ENCODE data around the gene CRAMP1. TPM values are rescaled to one million over a fixed set of nuclear protein-coding genes. Genes with fewer than 3 reads are reported as not detected.

CRAMP1 gene
- total RNA-seq, 1 donor from 2014 or later = 18.0 TPM

DNA sequence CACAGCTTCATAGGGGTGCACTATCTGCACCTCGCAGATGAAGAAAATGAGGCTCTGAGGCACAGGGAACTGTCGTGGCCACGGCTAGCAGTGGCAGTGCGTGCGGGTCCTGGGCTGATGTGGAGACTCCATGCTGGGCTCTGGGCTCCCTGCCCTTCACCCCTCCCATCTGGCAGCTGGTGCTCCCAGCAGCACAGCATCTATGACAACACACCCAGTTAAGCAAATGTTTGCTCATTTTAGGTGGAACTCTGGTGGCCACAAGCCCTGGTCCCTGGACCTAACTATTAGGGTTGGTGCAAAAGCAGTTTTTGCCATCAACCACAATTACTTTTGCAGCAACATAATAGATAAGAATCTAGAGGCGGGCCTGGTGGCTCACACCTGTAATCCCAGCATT, 31.2 kb upstream of the CRAMP1 start:
- Histone ChIP-seq H3K4me1 (ENCODE audit: insufficient read depth, low read length) (no peaks in the 10 kb centered on the region), H3K27ac (ENCODE audit: low read depth, low read length) (no peak overlapping the region), H3K9me3 (ENCODE audit: insufficient read depth, low read depth, low read length) (no peaks in the 10 kb centered on the region), H3K4me3 (ENCODE audit: insufficient read depth, low read depth, low read length) (no peak overlapping the region), H3K4me2 (ENCODE audit: low read length) (no peak overlapping the region), H3K36me3 (ENCODE audit: insufficient read depth, low read length) (peaks cover 4% of the 10 kb centered on the region), H2AFZ (ENCODE audit: low read depth, low read length) (no peak overlapping the region), H3K9ac (ENCODE audit: low read length) (no peak overlapping the region), H3K79me2 (ENCODE audit: insufficient read depth, low read length) (no peaks in the 10 kb centered on the region), H4K20me1 (ENCODE audit: insufficient read depth, low read length) (no peaks in the 10 kb centered on the region), H3K27me3 (ENCODE audit: insufficient read depth, low read length) (no peaks in the 10 kb centered on the region)
- Mint-ChIP-seq H3K27me3 (ENCODE audit: low read depth, unreplicated experiment) (no peaks in the 10 kb centered on the region), H3K36me3 (ENCODE audit: low read depth, unreplicated experiment) (peaks cover 24% of the 10 kb centered on the region), H3K27ac (ENCODE audit: unreplicated experiment) (no peak overlapping the region), H3K9me3 (ENCODE audit: unreplicated experiment) (peaks cover 2% of the 10 kb centered on the region), H3K4me3 (ENCODE audit: unreplicated experiment) (no peak overlapping the region), H3K4me1 (ENCODE audit: low read depth, unreplicated experiment) (no peaks in the 10 kb centered on the region)
- TF ChIP-seq, protein P1, sequence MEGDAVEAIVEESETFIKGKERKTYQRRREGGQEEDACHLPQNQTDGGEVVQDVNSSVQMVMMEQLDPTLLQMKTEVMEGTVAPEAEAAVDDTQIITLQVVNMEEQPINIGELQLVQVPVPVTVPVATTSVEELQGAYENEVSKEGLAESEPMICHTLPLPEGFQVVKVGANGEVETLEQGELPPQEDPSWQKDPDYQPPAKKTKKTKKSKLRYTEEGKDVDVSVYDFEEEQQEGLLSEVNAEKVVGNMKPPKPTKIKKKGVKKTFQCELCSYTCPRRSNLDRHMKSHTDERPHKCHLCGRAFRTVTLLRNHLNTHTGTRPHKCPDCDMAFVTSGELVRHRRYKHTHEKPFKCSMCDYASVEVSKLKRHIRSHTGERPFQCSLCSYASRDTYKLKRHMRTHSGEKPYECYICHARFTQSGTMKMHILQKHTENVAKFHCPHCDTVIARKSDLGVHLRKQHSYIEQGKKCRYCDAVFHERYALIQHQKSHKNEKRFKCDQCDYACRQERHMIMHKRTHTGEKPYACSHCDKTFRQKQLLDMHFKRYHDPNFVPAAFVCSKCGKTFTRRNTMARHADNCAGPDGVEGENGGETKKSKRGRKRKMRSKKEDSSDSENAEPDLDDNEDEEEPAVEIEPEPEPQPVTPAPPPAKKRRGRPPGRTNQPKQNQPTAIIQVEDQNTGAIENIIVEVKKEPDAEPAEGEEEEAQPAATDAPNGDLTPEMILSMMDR (IDR thresholded peaks at IDR 0.05; ENCODE audit: insufficient read depth, low read depth, low read length) = no peak
- no peak for TF ChIP-seq EZH2 (IDR thresholded peaks at IDR 0.05; ENCODE audit: insufficient read depth, low read length)
- FAIRE-seq (no peak), DNase-seq (ENCODE audit: low read depth) (no peak)

DNA sequence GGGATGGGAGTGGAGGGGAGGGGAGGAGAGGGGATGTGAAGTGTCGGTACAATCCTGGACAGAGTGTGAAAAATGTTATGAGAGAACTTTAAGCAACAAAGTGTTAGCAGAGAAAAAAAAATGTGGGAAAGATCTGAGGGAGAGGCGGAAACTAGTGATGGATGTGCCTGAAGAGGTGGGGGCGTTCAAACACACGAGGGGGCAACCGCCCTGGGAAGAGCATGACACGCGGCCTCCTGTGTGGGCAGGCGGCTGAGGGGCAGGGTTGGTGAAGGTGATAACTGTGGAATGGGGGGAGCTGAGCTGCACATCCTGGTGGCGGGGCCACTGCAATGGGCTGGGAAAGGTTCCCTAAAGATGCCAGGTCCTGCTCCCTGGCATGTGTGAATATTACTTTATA, 30.4 kb upstream of the CRAMP1 start:
- Mint-ChIP-seq H3K27me3 (ENCODE audit: low read depth, unreplicated experiment) (no peaks in the 10 kb centered on the region), H3K9me3 (ENCODE audit: unreplicated experiment) (peaks cover 2% of the 10 kb centered on the region), H3K4me1 (ENCODE audit: low read depth, unreplicated experiment) (no peaks in the 10 kb centered on the region), H3K4me3 (ENCODE audit: unreplicated experiment) (no peak overlapping the region), H3K27ac (ENCODE audit: unreplicated experiment) (no peak overlapping the region), H3K36me3 (ENCODE audit: low read depth, unreplicated experiment) (peaks cover 25% of the 10 kb centered on the region)
- no peaks in the 10 kb centered on the region for H4K20me1 ChIP-seq (ENCODE audit: insufficient read depth, low read length)
- peaks cover 4% of the 10 kb centered on the region for H3K36me3 ChIP-seq (ENCODE audit: insufficient read depth, low read length)
- H3K4me2 ChIP-seq (ENCODE audit: low read length) = no peak overlapping the region
- no peak for DNase-seq (ENCODE audit: low read depth)
- no peak overlapping the region for H3K4me3 ChIP-seq (ENCODE audit: insufficient read depth, low read depth, low read length)
- H3K9me3 ChIP-seq (ENCODE audit: insufficient read depth, low read depth, low read length) = no peaks in the 10 kb centered on the region
- no peaks in the 10 kb centered on the region for H3K79me2 ChIP-seq (ENCODE audit: insufficient read depth, low read length)
- no peak for FAIRE-seq
- H3K4me1 ChIP-seq (ENCODE audit: insufficient read depth, low read length) = no peaks in the 10 kb centered on the region
- no peak overlapping the region for H3K27ac ChIP-seq (ENCODE audit: low read depth, low read length)
- TF ChIP-seq EZH2 (IDR thresholded peaks at IDR 0.05; ENCODE audit: insufficient read depth, low read length) = no peak
- TF ChIP-seq, protein P1 (IDR thresholded peaks at IDR 0.05; ENCODE audit: insufficient read depth, low read depth, low read length) = no peak
- no peaks in the 10 kb centered on the region for H3K27me3 ChIP-seq (ENCODE audit: insufficient read depth, low read length)
- no peak overlapping the region for H2AFZ ChIP-seq (ENCODE audit: low read depth, low read length)
- H3K9ac ChIP-seq (ENCODE audit: low read length) = no peak overlapping the region

DNA sequence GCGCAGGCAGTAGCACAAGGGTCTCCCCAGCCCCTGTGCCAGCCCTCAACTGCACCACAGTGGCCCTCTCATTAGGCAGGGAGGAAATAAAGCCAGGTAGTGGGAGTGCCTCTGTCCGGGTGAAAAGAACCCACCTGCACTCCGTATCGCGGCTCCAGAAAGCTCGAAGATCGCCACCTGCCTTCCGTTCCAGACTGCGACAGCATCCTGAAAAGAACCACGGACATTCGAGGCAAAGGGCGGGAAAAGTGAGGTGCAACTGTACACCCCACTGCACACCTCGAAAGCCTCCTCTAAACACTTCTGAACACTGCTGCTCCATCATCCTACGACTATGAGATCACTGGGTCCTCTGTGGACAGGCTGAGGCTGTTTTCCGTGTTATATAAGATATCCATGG, 29.0 kb upstream of the CRAMP1 start:
- Histone ChIP-seq H3K36me3 (ENCODE audit: insufficient read depth, low read length) (peaks cover 6% of the 10 kb centered on the region), H2AFZ (ENCODE audit: low read depth, low read length) (no peak overlapping the region), H3K27me3 (ENCODE audit: insufficient read depth, low read length) (no peaks in the 10 kb centered on the region), H4K20me1 (ENCODE audit: insufficient read depth, low read length) (no peaks in the 10 kb centered on the region), H3K4me1 (ENCODE audit: insufficient read depth, low read length) (no peaks in the 10 kb centered on the region), H3K79me2 (ENCODE audit: insufficient read depth, low read length) (no peaks in the 10 kb centered on the region), H3K9ac (ENCODE audit: low read length) (no peak overlapping the region), H3K4me3 (ENCODE audit: insufficient read depth, low read depth, low read length) (no peak overlapping the region), H3K27ac (ENCODE audit: low read depth, low read length) (no peak overlapping the region), H3K9me3 (ENCODE audit: insufficient read depth, low read depth, low read length) (no peaks in the 10 kb centered on the region), H3K4me2 (ENCODE audit: low read length) (no peak overlapping the region)
- Mint-ChIP-seq H3K4me3 (ENCODE audit: unreplicated experiment) (no peak overlapping the region), H3K36me3 (ENCODE audit: low read depth, unreplicated experiment) (peaks cover 28% of the 10 kb centered on the region), H3K27me3 (ENCODE audit: low read depth, unreplicated experiment) (no peaks in the 10 kb centered on the region), H3K4me1 (ENCODE audit: low read depth, unreplicated experiment) (no peaks in the 10 kb centered on the region), H3K27ac (ENCODE audit: unreplicated experiment) (no peak overlapping the region), H3K9me3 (ENCODE audit: unreplicated experiment) (peaks cover 2% of the 10 kb centered on the region)
- FAIRE-seq = no peak
- DNase-seq (ENCODE audit: low read depth) = no peak
- TF ChIP-seq, protein P1 (IDR thresholded peaks at IDR 0.05; ENCODE audit: insufficient read depth, low read depth, low read length) = no peak
- no peak for TF ChIP-seq EZH2 (IDR thresholded peaks at IDR 0.05; ENCODE audit: insufficient read depth, low read length)
